HG02642 (cell line): ENCODE results near the gene PPP4C.

Experiments used
- ATAC-seq: cut with Tn5 transposase; IDR thresholded peaks from one replicate; pipeline ENCODE4 v1.9.1; 2021; ENCODE audit warnings: mild to moderate bottlenecking; ENCODE audit not compliant: unreplicated experiment, poor library complexity

Gene PPP4C

DNA sequence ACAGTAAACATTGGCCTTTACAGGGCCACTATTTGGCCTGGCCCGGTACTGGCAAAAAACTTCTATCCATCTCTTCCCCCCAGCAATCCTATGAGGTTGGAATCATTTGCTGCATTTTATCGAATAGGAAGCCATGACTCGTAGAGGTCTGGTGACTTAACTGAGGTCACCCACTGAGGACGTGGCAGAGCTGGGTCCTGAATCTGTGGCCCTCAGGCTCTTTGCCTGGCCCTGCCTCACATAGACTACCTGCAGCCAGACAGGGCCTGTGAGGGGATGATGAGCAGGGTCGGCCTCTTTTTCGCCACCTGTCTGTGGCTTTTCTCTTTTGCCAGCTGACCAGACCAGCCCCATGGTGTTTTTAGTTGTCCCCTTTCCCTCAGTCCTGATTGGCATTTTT, 1.9 kb downstream of the PPP4C start:
- no peak for ATAC-seq

DNA sequence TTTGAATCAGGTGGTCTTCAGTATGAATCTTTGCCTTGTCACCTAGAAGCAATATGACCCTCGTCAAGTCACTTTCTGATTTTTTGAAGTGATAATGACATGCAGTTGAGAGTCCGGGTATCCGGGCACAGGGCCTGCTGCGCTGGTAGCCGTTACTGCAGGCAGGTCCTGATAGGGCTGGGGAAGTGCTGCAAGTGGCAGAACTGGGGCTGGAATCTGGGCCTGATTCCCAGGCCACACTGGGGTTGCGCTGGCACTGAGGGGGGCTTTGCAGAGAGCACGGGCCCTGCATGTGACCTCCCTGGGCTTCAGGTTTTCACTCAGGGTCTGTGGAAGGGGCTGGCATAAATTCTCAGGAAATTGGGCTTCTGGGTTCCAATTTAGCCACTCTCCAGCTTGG, 3.0 kb downstream of the PPP4C start:
- no peak for ATAC-seq

DNA sequence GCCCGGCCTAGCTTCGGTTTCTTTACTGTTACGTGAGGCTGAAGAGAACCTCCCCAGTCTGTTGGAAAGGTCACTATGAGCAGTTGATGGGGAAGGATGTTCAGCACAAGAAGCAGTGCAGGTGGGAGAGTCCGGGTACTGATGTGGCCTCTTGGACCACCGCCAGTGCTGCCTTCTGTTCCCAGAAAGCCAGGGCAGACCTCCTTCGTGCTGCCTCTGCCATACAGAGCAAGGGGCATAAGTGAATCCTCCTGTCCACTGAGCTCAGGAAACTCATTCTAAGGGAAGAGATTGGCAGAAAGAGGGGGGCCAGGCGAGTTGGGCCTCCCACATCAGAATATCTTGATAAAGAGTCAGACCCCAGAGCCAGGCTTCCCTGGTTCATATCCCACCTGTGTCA, 3.7 kb downstream of the PPP4C start:
- ATAC-seq: no peak

DNA sequence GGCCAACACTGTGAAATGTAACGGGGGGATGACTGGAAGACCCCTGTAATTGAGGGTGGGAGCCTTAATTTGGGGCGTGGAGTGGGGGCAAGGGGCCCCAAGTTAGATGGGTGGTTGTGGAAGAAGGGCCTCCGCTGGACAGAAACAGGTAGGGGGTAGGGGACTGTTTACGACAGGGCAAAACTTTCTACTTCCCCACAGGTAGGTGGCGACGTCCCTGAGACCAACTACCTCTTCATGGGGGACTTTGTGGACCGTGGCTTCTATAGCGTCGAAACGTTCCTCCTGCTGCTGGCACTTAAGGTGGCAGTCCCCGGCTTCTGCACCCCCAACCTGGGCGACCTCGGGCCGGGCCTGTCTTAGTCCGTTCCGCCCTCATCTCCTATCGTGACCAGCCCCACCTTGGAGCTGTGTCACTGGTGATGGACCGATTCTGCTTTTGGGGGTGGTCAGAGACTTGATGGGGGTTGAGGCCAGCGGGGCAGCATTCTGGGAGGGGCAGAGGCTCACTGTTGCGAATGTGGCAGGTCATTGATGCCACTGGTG, 6.8 kb downstream of the PPP4C start:
- ATAC-seq: no peak

DNA sequence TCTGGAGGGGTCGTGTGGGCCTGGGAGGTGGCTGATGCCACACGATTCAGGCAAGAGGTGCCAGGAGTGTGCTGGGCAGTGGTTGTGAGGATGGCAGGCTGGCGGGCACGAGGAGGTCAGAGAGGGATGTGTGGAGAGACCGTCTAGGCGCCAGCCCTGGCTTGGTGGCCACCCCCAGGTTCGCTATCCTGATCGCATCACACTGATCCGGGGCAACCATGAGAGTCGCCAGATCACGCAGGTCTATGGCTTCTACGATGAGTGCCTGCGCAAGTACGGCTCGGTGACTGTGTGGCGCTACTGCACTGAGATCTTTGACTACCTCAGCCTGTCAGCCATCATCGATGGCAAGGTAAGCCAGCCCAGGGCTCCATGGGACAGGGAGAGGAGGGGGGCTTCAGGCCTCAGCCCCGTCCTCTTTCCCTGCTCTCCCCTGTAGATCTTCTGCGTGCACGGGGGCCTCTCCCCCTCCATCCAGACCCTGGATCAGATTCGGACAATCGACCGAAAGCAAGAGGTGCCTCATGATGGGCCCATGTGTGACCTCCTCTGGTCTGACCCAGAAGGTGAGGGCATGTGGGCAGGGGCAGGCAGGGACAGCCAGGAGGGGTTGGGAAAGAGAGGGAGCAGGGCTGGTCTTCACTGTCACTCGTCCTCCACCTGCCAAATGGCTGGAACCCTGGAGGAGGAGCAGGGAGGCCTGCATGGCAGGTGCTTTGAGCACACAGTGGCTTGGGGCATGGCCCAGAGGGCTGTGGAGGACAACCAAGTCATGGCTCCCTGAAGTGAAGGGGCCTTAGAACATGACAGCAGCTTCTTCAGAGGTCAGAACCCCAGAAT, 7.6 kb downstream of the PPP4C start:
- ATAC-seq: no peak

DNA sequence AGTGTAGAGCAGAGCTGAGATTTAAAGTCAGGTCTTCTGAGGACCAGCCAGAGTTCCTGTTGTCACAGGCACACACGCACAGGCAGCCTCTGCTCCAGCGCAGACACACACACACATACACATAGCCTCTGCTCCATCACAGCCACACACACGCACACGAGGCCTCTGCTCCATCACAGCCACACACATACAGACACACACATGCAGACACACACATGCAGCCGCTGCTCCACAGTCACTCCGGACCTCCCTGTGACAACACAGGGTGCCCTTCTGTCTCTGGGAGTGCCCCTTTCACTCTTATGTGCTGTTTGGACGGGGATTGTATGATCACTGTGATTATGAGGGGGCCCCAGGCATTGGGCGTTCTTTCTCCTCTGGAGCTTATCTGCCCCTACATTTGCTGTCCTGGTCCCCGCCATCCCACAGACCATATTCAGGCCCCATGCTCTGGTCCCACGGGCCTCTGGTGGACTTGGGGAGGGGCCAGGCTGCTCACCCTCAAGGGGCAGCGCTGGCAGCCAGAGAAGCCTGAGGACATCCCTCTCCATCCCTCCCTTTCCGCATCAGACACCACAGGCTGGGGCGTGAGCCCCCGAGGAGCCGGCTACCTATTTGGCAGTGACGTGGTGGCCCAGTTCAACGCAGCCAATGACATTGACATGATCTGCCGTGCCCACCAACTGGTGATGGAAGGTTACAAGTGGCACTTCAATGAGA, 8.5 kb downstream of the PPP4C start:
- no peak for ATAC-seq

DNA sequence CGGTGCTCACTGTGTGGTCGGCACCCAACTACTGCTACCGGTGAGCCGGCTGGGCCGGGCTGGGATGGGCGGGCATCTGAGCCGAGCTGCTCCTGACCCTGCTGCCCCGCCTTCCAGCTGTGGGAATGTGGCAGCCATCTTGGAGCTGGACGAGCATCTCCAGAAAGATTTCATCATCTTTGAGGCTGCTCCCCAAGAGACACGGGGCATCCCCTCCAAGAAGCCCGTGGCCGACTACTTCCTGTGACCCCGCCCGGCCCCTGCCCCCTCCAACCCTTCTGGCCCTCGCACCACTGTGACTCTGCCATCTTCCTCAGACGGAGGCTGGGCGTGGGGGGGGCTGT, 9.0 kb downstream of the PPP4C start:
- no peak for ATAC-seq

DNA sequence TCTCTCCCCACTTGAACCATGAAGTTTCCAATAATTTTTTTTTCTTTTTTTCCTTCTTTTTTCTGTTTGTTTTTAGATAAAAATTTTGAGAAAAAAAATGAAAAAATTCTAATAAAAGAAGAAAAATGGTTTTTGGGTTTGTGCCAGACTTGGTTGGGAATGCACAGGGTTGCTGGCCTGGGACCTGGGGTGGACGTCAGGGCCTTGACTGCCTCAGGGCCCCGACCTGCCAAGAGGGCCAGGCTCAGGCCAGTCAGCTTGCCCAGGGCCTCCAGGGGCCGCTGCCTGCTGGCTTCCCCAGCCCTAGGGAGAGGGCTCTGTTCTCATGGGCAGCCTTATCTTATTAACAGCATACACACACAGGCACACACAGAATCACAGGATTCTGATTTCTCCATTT, 9.5 kb downstream of the PPP4C start:
- no peak for ATAC-seq

DNA sequence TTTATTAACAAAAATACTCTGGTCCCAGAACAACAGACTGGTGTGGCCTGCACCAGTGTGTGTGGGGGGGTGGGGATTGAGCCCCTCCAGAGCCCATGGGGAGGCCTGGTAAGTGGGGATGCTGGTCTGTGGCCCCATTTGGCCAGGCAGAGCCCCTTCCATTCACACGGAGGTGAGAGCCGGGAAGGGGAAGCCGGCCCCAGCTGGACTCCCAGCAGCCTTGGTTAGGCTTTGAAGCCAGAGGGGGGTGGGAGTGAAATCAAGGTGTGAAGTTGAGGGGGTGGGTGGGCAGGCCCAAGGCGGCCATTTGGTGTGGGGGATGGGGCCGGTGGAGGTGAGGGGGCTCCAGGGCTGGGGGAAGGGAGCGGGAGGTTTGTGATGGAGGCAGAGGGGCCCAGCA, 10.0 kb downstream of the PPP4C start:
- no peak for ATAC-seq

DNA sequence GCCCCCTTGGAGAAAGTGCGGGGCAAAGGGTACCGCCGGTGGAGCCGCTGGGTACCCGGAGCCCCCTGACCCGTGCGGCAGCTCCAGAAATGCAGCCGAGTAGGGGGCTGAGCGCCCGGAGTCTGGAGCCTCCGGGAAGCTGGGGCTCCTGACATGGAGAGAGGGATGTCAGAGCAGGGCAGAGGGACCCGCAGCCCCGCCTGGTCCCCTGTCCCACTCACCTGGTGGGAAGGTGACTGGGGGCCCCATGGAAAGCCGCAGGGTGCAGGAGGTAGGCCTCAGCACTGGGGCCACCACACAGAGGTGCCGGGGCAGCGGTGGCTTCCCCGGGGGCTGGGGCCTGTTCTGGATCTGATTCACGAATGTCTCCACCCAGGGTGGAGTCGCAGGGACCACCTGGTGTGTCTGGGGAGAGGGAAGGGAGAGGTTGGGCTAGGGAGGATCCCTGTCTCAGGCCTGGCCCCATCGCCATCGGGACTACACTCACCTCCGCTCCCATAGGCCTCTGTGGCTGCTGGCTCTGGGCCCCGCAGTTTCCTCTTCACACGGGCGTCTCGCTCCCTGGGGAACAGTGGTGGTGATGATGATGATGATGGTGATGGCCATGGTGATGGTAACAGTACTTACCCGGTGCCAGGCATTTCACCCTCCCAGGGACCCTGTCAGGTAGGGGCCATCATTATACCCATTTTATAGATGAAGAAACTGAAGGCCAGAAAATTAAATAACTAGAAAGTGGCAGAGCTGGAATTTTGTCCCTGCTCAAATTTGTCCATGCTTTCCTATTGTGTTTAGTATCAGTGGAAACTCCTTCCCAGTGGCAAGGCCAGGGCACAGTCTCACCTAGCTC, 10.7 kb downstream of the PPP4C start:
- no peak for ATAC-seq

DNA sequence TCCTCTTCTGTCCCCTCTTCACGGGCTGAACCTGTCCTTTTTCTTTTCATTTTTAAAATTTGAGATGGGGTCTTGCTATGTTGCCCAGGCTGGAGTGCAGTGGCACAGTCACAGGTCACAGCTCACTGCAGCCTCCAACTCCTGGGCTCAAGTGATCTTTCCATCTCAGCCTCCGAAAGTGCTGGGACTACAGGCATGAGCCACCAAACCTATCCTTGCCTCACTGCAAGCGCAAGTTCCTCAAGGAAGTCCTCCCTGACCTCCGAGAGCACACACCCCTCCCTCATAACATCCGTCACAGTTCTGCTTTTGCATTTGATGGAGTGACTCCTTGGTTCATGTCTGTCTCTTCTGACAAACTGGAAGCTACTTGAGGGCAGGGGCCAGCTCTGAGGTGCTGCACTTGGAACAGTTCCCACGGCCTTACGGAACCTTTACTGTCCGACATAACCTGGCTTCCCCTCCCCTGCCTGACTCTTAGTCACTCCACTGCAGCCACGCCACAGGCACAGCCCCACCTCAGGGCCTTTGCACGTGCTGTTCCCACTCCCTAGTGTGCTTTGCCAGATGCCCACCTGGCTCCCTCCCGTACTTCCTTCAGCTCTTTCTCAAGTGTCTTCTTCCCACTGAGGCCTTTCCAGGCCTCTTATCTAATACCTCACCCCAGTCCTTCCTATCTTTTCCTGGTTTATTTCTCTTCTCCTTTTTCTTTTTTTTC, 11.5 kb downstream of the PPP4C start:
- ATAC-seq: no peak

DNA sequence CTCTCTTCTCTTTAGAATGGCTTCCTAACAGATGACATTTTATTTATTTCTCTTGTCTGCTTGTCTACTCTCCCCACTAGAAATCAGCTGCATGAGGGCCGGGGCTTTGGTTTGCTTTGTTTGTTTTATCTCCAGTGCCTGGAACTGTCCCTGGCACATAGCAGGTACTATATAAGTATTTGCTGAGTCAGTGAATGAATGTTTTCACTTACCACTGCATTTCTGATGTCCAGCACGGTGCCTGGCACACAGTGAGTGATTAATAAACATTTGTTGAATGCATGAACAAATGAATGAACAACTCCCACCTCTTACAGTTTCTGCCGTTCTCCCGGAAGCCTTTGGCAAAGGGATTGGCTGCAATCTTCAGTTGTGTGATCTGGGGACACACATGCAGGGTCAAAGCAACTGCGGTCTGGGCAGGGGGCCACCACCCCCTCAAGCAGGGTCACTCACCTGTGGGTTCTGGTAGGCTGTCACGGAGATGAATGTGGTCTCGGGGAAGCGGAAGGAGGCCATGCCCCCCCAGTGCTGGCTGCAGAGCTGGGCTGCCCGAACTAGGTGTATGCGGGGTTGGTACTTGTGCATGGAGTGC, 12.5 kb downstream of the PPP4C start:
- no peak for ATAC-seq

DNA sequence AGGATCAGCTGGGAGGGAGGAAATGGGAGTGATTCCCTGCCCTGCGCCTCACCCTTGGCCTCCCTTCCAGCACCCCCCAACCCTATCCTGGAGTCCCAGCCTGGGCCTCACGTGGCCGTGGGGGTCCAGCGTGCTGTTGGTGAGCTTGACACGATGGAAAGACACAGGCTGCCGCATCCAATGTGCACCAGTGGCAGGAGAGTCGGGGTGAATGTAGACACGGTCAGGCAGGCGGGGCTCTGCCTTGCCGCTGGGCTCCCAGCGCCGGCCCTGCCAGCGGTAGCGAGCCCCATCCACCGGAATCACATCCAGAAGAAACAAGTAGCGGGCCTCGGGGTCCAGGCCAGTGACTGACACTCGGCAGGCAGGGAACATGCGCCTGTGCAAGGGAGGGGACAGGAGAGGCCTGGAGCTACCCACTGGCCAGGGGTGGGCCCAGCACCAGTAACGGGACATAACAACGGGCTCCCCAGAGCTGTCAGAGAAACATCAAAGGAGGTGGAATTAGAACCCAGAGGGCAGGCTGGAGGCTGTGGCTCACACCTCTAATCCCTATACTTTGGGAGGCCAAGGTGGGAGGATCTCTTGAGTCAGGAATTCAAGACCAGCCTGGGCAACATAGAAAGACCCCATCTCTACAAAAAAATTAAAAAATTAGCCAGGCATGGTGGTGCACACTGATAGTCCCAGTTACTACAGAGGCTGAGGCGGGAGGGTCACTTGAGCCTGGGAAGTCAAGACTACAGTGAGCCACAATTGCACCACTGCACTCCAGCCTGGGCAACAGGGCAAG, 13.2 kb downstream of the PPP4C start:
- no peak for ATAC-seq

DNA sequence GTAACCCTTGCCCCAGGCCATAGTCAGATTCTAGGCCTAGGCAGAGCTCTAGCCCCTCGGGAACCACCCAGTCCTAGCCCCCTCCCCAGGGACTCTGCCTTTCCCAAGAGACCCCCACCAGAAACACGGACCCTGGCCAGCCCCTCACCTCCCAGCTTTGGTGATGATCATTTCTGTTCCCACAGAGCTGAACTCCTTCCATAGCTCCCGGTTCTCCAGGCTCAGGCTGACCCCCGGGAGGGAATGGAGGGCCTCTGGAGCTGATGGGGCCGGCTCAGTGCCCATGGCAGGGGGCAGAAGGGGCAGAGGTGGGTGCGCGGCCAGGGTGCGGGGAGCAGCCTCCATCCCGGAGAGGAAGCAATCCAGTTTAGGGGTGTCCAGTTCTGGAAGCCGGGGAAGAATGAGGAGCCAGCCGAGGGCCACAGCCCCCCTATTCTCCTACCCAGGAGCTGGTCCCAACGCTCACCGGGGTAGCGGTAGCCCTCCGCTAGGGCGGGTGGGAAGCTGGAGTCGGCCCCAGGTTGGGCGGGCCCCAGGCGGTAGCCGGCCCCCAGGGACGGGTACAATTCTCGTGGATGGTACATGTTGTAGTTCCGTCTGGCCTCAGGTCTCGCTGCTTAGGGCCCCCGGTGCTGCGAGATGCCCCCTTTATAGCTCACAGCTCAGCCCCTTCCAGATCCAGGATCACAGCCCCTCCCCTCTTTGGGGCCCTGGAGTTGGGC, 15.0 kb downstream of the PPP4C start:
- no peak for ATAC-seq

DNA sequence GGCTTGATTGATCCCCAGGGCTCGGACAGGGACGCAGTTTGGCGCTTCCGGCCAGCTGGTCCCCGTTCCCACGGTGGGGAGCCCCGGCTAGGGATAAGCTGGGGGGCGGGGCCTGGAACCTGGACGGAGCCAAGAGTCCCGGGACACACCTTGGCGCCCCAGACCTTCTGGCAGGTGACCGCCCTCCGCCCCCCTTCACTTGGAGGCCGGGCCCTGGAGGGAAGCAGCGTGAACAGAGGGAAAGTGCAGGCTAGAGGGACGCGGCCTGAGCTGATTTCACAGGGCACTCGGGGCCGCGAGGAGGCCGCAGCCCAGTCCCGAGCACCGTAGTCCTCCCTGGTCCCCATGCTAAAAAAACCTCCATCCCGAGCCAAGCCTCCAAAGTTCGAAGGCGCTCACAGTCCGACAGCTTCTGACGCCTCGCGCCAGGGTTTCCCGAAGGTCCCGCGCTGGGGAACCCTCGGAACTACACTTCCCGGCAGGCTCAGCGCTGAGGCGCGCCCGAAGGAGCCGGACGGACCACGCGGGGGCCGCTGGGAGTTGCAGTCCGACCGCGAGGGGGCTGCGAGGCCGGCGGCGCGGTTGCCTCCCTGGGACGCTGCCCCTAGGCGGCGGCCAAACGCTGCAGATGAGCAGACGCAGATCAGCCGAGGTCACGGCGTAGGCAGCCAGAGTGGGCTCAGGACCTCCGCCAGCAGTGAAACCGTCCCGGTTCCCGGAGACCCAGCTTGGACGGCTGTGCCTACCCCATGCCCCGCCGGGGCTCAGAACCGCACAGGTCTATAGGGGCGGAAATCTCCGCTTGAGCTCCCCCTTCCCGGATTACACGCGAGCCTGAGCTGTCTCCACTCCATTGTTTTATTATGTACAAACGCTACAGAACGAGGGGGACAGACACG, 15.9 kb downstream of the PPP4C start, which contains the start of gene TBX6:
Gene TBX6, minus strand, starts transcription at position 451 of the 899 bp plus-strand sequence. CDS start 731 bp downstream, outside the sequence.
- ATAC-seq: peak; percentile 70

DNA sequence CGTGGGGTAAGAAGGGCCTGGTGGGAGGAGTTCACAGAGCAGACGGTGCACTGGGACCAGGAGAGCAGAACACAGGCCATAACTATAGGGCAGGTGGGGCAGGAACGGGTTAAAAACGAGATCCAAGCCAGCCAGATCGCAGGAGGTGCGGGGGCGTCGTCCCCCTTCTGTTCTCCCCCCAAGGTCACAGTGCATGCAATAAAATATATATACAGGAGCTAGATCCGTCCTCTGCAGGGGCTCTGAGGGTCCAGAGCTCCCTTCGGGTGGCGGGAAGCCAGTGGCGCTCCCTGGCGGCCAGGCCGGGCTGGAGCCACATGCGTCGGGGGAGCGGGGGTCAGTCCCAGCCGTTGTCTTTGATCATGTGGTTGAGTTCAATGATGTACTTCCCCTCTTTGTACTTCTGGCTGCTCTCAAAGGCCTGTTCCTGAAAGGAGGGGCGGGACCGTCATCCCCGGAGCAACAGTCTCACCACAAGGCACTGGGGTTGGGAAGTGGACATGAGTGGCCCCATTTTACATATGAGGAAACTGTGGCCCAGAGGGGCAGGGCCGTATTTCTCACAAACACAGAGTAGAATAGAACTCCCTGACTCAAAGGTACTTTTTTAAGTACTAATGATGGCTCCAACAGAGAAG, 16.7 kb downstream of the PPP4C start:
- peak; percentile 43 for ATAC-seq
